SH-SY5Y (cell line): Measurements from ENCODE around the gene SOX13.

Source experiments
- GATA2 ChIP-seq: IDR thresholded peaks from 2 replicates; pipeline ENCODE4 v1.6.1; 2011; ENCODE audit warnings: mild to moderate bottlenecking, low read depth, low read length
- GATA3 ChIP-seq: IDR thresholded peaks from 2 replicates; pipeline ENCODE4 v1.6.1; 2011; ENCODE audit warnings: low read depth, mild to moderate bottlenecking, low read length, moderate library complexity

SOX13 gene

GRCh38 chr1:204075890-204076846 is 3.3 kb downstream of the SOX13 start:
- TF ChIP-seq GATA3 (no peak), GATA2 (no peak)

GRCh38 chr1:204076891-204077290 is 4.0 kb downstream of the SOX13 start:
- TF ChIP-seq GATA2 = no peak
- no peak for TF ChIP-seq GATA3

GRCh38 chr1:204077979-204078696 is 5.2 kb downstream of the SOX13 start:
- no peak for TF ChIP-seq GATA3

GRCh38 chr1:204079608-204079999 is 6.7 kb downstream of the SOX13 start:
- no peak for TF ChIP-seq GATA2
- TF ChIP-seq GATA3 = no peak

GRCh38 chr1:204080163-204080903 is 7.4 kb downstream of the SOX13 start:
- no peak for TF ChIP-seq GATA3
- TF ChIP-seq GATA2 = no peak

- TF ChIP-seq GATA2 (no peak), GATA3 (no peak)
Observed at GRCh38 chr1:204081164-204081790, 8.4 kb downstream of the SOX13 start.

- TF ChIP-seq GATA3 = no peak
- no peak for TF ChIP-seq GATA2
Observed at GRCh38 chr1:204081791-204082513, 9.0 kb downstream of the SOX13 start.

GRCh38 chr1:204083491-204083890 is 10.6 kb downstream of the SOX13 start:
- TF ChIP-seq GATA3 = no peak
- TF ChIP-seq GATA2 = no peak

GRCh38 chr1:204084247-204084772 is 11.4 kb downstream of the SOX13 start:
- TF ChIP-seq GATA2 = no peak
- no peak for TF ChIP-seq GATA3

GRCh38 chr1:204085876-204086275 is 13.0 kb downstream of the SOX13 start:
- no peak for TF ChIP-seq GATA3
- no peak for TF ChIP-seq GATA2

GRCh38 chr1:204087181-204087892 is 14.4 kb downstream of the SOX13 start:
- TF ChIP-seq GATA2 = no peak
- no peak for TF ChIP-seq GATA3

- TF ChIP-seq GATA3 (no peak), GATA2 (no peak)
Observed at GRCh38 chr1:204087893-204088528, 15.1 kb downstream of the SOX13 start.

- TF ChIP-seq GATA3 = no peak
- no peak for TF ChIP-seq GATA2
Observed at GRCh38 chr1:204088596-204088995, 15.7 kb downstream of the SOX13 start.
